ENCODE data around the gene ZNF518A.
"Not testable (repeated sequence)": the region's sequence is repeated elsewhere in the genome, so short reads cannot be mapped to it uniquely, and the experiment has no call there.

The ZNF518A gene

DNA sequence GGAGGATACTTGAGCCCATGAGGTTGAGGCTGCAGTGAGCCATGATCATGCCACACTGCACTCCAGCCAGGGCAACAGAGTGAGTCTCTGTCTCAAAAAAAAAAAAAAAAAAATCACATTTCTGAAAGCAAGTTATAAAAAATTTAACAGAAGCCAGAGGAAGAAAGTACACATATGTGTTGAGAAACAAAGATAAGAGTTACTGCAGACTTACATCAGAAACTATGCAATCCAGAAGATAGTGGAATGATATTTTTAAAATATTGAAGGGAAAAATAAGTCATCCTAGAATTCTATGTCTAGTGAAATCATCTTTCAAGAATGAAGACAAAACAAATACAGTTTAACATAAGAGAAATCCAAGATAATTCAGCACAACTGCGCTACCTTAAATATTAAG is 46.9 kb downstream of the ZNF518A start:
- no peak for TF ChIP-seq POLR2A (IDR thresholded peaks at IDR 0.05; ENCODE audit: low read depth, low read length)
- FAIRE-seq: no peak
- DNase-seq (ENCODE audit: insufficient read length, low spot score): no peak

- no peak for TF ChIP-seq POLR2A (IDR thresholded peaks at IDR 0.05; ENCODE audit: low read depth, low read length)
- no peak for FAIRE-seq
- no peak for DNase-seq (ENCODE audit: insufficient read length, low spot score)
Observed at GRCh38 chr10:96188421-96188820, 58.3 kb downstream of the ZNF518A start.

- FAIRE-seq: no peak
- DNase-seq (ENCODE audit: insufficient read length, low spot score): no peak
- no peak for TF ChIP-seq POLR2A (IDR thresholded peaks at IDR 0.05; ENCODE audit: low read depth, low read length)
Observed at GRCh38 chr10:96188916-96189315, 58.8 kb downstream of the ZNF518A start.

GRCh38 chr10:96189505-96189904 is 59.4 kb downstream of the ZNF518A start:
- not testable (repeated sequence) for FAIRE-seq; DNase-seq (ENCODE audit: insufficient read length, low spot score)

GRCh38 chr10:96201525-96201924 is 71.4 kb downstream of the ZNF518A start:
- FAIRE-seq: no peak
- TF ChIP-seq POLR2A (IDR thresholded peaks at IDR 0.05; ENCODE audit: low read depth, low read length): no peak
- no peak for DNase-seq (ENCODE audit: insufficient read length, low spot score)

DNA sequence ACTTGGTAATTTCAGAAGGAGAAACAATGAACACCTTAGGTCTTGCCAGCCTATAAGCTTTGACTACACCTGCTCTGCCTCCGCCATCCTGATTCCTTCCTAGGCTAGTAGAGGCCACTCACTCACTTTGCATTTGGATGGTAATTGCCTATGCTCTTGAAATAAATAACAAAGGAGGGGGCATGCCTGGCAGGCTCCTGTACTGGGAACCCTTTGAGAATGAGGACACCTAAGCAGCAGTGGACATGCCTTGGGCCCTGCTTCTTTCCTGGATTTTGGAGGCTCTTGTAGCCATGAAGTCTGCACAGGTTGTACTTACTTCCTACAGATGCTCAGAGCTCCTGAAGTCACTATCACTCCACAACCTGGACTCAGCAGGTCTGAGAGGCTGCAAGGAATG is 75.5 kb downstream of the ZNF518A start:
- TF ChIP-seq POLR2A (IDR thresholded peaks at IDR 0.05; ENCODE audit: low read depth, low read length): no peak
- FAIRE-seq: no peak
- DNase-seq (ENCODE audit: insufficient read length, low spot score): no peak

DNA sequence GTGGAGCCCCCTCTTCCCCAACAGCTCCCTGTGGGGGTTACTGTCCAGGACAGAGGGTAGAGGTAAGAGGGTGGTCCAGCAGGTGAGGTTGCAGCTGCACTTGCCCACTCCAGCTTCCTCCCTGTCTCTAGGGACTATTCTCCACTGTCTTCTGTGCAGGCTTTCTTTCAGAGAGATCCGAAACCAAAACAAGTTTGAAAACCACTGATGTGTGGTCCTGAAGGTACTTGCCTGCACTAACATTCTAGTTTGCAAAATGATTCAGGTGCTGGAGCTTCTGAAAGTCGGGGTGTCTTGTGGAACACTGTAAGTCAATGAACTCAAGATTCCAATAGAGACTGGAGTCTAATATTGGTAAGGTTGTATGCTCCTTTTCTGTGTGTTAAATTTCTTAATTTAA is 78.2 kb downstream of the ZNF518A start:
- TF ChIP-seq POLR2A (IDR thresholded peaks at IDR 0.05; ENCODE audit: low read depth, low read length): no peak
- no peak for FAIRE-seq
- DNase-seq (ENCODE audit: insufficient read length, low spot score): no peak

DNA sequence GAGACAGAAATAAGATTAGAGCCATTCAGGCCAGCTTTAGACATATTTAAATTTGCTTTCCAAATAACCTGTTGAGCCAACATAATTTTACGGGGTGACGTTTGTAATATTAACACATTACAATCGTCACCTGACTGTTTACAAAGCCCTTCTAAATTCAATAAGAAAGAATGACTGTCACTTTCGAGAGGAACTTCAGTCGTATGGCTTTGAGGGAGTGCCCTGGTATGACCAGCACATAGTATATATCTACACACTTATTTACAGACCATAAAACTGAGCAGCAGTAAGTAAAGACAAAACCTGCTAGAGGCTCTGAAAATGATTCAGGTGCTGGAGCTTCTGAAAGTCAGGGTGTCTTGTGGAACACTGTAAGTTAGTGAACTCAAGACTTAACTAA is 78.8 kb downstream of the ZNF518A start:
- TF ChIP-seq POLR2A (IDR thresholded peaks at IDR 0.05; ENCODE audit: low read depth, low read length): no peak
- FAIRE-seq (no peak), DNase-seq (ENCODE audit: insufficient read length, low spot score) (no peak)

GRCh38 chr10:96211764-96212163 is 81.7 kb downstream of the ZNF518A start:
- DNase-seq (ENCODE audit: insufficient read length, low spot score) (no peak), FAIRE-seq (no peak)
- TF ChIP-seq POLR2A (IDR thresholded peaks at IDR 0.05; ENCODE audit: low read depth, low read length): no peak

GRCh38 chr10:96212911-96213310 is 82.8 kb downstream of the ZNF518A start:
- no peak for TF ChIP-seq POLR2A (IDR thresholded peaks at IDR 0.05; ENCODE audit: low read depth, low read length)
- FAIRE-seq (no peak), DNase-seq (ENCODE audit: insufficient read length, low spot score) (no peak)

Measured in H54 (cell line).